Uterus (tissue), 2 donors: ENCODE results near the gene MOB4.

Source experiments
- POLR2A ChIP-seq, 2 donors: fragments of 450-650 bp; IDR thresholded peaks; one replicate each; pipeline ENCODE4 v1.6.1; 2016; ENCODE audit warnings: antibody characterized with exemption in 2 of 2, mild to moderate bottlenecking in 1 of 2, moderate library complexity in 1 of 2
- TF ChIP-seq, protein P1 (sequence below), 4 experiments: fragments of 200-600 bp in 2 of 4; fragments of 450-650 bp in 2 of 4; sonication (generic) in 2 of 4; IDR thresholded peaks; one replicate each; pipeline ENCODE4 v1.5.1; 2016 to 2019; ENCODE audit warnings: antibody characterized with exemption in 4 of 4, mild to moderate bottlenecking in 2 of 4, moderate library complexity in 1 of 4

- TF ChIP-seq, protein P1, sequence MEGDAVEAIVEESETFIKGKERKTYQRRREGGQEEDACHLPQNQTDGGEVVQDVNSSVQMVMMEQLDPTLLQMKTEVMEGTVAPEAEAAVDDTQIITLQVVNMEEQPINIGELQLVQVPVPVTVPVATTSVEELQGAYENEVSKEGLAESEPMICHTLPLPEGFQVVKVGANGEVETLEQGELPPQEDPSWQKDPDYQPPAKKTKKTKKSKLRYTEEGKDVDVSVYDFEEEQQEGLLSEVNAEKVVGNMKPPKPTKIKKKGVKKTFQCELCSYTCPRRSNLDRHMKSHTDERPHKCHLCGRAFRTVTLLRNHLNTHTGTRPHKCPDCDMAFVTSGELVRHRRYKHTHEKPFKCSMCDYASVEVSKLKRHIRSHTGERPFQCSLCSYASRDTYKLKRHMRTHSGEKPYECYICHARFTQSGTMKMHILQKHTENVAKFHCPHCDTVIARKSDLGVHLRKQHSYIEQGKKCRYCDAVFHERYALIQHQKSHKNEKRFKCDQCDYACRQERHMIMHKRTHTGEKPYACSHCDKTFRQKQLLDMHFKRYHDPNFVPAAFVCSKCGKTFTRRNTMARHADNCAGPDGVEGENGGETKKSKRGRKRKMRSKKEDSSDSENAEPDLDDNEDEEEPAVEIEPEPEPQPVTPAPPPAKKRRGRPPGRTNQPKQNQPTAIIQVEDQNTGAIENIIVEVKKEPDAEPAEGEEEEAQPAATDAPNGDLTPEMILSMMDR (IDR thresholded peaks at IDR 0.05): peak in 1 of 4 experiments; percentile 27
- peak; percentile 88 to 93 for TF ChIP-seq POLR2A (IDR thresholded peaks at IDR 0.05)
These were observed at the start of gene MOB4 for GRCh38 chr2:197515739-197516392.
